Stimulated activated CD4-positive, alpha-beta T cell treated with anti-CD3 and anti-CD28 coated beads, Interleukin-2, amount 100 ng/mL, for 4 hours (primary cell): ENCODE measurements around the gene RRP36.
"Not testable (repeated sequence)": the region's sequence is repeated elsewhere in the genome, so short reads cannot be mapped to it uniquely, and the experiment has no call there.

Experiments
- DNase-seq: peaks from one replicate; pipeline ENCODE4 v3.0.0-alpha.2; 2020; ENCODE audit warnings: low read depth

Gene RRP36

DNA sequence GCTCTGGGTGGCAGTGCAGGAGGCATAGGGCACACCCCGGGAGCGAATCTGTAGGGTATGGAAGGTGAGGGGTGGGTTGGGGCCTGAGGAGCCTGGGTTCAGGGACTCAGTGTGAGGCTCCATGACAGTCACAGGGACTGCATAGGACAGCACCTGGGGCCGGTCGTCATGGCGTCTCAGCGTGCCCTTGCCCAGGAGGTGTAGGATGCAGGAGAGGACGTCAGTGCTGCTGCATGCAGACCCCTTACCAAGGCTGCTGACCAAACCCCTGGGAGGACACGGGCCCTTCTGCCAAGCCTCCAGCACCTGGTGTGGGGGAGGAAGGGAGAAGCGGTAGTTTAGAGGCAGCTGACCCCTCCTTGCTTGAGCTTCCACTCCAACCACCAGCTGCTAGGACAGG lies 16.3 kb downstream of the RRP36 start:
- no peak for DNase-seq

DNA sequence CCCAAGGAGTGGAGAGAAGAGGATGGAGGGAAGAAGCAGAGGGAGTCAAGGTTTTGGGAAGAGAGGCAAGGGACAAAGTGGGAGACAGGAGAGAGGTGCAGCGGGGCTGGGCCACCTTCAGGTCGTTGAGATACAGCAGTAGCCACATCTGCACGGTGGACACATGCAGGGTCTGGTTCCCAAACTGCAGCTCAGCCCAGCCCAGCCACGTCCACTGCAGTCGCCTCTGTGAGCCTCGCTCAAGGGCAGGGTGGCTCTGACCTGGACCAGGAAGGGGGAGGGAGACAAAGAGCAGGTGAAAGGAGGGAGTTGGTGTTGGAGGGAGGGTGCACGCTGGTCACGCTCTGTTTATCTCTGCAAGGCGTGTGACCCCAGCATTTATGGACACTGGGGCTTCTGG lies 17.3 kb downstream of the RRP36 start:
- no peak for DNase-seq

DNA sequence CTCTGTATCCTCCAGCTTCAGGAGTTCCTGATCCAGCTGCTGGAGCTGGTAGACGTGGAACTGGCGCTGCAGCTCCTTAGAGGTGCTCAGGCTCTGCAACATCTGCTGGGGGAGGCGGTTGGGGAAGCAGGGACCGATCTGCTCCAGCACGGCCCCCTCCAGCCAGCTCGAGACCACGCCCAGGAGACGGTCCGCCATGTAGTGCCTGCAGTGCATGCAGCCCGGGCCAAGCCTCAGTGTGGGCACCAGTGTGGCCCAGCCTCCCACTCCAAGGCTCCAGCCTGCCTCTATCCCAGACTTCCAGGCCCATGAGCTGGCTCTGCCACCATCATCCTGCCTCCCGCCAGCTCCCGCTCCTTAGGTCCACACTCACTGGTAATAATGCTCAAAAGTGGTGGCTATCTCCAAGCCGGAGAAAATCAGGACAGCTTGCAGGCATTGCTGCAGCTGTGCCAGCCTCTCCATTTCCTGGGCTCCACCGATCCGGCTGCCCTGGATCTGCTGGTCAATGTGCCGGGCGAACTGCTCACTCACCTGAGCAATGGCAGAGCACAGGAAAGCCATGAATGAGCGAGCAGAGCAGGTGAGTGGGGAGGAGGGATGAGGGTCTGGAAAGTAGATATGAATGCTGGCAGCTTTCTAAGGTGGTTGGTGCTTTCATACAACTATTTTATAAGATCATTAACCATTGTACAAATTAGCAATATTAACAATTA lies 19.3 kb downstream of the RRP36 start:
- DNase-seq = no peak

DNA sequence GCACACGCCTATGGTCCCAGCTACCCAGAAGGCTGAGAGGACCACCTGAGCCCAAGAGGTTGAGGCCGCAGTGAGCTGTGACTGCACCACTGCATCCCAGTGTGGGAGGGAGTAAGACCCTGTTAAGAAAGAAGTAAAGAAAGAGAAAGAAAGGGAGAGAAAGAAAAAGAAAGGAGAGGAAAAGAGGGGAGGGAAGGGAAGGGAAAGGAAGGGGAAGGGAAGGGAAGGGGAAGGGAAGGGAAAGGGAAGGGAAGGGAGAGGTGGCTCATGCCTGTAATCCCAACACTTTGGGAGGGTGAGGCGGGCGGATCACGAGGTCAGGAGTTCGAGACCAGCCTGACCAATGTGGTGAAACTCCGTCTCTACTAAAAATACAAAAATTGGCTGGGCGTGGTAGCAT lies 20.1 kb downstream of the RRP36 start:
- DNase-seq = not testable (repeated sequence)

DNA sequence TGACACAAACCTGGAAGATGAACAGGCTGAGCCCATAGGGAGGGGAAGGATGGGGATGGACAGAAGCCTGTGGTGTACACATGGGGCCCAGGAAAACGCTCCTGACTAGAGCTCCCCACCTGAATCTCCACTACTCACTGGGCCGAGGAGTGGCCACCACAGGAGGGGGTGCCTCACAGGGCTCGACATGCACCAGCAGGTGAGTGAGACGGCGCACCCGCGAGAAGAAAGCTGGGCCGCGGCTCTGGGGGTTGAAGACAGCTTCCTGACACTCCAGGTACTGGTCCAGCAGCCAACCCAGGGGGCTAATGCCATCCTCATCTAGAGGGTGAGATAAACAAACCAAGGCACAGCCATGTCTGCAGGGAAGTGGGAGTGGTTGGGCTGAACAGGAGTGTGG lies 21.9 kb downstream of the RRP36 start:
- DNase-seq = no peak

DNA sequence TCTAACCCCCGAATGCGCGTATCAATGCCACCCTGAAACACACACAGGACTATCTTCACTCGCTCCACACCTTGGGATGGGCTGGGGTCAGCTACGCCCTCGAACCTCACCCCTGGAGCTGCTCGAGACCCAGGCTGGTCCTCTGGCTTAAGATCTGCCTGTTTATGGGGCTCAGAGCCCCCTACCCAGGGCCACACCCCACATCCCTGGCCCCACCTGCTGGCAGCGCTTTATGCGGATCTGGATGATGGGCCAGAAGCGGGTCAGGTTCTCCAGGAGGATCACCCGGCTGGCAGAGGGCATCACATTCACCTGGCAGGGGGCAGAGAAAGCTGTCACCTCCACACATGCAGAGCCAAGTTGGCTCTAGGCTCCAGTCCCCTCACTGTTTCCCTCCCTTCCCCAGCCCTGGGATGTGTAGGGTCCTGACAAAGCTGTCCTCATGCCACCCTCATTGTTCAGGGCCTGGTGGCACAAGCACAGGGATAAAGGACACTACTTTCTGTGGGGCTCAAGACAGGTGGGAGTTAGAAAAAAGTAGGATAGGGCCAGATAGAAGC lies 24.0 kb downstream of the RRP36 start:
- no peak for DNase-seq

DNA sequence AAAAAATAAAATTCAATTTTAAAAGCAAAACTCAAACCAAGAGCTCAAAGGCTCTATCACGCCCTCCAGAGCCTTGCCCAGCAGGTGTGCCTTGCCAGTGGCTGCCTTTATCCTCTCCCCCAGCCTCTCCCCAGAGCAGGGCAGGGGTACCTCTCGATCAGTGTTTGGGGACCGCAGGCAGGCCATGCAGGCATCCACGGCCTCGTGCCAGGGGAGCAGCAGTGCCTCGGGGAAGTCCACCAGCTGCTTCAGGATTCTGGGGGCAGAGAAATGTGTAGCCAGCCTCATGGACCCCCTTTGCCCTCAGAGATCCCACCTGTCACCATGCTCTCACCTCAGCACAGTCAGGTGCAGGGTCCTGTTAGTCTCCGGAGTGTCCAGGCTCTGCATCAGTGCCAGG lies 26.6 kb downstream of the RRP36 start:
- DNase-seq = no peak

DNA sequence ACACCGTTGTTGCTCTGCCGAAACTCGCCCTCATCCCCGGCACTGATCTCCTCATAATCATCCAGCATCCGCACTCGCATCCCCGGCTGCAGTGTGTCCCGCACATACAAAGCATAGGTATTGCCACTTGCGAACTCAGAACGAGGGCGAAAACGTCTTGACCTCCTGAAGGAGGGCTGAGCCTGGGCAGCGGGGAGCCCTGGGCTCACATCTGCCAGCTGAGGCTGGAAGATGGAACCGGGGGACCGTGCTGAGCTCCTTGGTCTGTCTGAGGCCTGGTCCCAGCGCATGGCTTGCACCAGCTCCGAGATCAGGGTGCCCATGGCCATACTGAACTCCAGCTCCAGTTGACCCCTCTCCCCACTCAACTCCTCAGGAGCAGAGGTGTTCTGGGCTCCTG lies 29.6 kb downstream of the RRP36 start:
- no peak for DNase-seq

DNA sequence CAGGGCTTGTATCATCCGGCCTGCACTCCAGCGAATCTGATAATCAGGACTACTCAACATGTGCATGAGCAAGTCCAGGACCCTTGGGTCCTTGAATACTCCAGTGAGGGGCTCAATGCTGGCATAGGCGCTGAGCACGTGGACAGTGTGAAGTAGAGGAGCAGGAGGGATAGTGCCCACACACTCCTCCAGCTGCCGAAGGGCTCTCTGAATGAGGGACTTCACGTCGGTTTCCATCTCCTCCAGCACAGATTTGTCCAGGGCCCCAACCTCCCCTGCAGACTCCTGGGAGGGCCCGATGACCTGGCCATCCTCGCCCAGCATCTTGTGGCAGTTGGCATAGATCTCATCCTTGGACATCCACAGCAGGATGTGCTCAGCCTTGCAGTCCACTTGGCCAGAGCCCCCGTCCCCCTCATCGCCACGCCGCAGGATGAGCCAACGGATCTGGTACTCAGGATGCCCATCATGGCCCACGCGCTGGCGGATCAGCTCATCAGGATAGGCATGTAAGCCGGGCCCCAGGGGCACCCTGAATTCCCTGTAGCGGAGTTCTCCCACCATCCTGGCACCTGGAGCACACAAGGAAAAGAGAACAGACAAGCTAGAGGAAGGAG lies 30.9 kb downstream of the RRP36 start:
- DNase-seq = no peak

DNA sequence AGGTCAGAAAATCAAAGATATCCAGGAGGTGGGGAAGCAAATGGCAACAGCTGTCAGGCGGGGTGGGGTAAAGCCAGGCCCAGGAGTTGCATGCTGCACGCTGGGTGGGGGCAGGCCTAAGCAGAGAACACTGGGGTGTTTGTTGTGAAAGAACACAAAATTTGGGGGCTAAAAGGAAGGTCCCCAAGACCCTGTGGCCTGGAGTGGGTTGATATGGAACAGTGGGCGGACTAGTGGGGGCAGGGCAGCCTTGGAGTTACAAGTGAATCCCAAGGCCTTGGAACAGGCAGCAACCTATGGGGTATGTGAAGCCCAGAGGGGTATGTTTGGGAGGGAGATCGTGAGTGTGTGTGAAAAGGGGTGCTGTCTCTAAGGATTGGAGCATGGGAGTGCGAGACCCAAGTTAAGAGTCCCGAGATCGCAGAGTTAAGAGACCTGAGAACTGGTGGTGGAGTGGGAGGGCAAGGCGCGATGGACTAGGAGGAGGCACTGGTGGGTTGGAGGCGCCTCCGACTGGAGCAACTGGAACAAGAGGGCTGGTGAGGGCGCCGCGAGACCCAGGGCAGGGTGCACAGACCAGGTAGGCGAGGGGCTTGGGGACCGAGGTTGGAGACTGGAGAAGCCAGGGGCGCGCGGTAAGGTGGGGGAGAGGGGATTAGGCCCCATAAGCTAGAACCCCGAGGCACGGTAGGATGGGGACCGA lies 31.6 kb downstream of the RRP36 start:
- DNase-seq = no peak

DNA sequence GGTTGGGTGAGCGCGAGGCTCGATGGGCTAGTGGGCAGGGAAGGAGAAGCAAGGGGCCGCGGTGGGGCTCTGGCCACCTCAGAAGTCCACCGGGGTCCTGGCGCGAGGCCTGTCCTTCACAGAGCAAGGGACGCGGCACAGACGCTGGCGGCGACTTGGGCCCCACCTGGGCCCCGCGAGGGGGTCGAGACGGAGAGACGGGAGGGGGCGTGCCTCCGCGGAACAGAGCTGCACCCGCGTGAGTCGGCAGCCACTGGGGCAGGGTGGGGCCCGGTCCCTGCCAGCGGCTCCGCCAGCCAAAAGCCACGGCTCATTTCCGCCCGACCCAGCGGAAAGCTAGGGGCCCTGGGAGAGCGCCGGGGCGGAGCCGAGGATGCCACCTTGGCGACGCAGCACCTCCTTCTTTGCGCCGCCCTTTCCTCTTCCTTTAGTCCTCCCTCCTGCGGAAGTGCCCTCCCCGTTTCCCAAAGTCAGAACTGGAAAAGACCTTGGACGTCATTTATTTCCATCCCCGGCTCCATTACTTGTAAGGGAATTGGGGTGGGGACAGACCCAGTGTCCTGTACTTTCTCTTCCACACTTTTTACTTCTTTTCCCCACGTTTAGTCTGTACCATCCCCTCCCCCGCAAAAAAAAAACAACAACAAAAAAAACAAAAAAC lies 32.3 kb downstream of the RRP36 start, which contains the start of gene CUL7:
Gene CUL7, minus strand, starts transcription at position 307 of the 661 bp plus-strand sequence. CDS start 1,063 bp downstream, outside the sequence.
- DNase-seq = peak; percentile 80

DNA sequence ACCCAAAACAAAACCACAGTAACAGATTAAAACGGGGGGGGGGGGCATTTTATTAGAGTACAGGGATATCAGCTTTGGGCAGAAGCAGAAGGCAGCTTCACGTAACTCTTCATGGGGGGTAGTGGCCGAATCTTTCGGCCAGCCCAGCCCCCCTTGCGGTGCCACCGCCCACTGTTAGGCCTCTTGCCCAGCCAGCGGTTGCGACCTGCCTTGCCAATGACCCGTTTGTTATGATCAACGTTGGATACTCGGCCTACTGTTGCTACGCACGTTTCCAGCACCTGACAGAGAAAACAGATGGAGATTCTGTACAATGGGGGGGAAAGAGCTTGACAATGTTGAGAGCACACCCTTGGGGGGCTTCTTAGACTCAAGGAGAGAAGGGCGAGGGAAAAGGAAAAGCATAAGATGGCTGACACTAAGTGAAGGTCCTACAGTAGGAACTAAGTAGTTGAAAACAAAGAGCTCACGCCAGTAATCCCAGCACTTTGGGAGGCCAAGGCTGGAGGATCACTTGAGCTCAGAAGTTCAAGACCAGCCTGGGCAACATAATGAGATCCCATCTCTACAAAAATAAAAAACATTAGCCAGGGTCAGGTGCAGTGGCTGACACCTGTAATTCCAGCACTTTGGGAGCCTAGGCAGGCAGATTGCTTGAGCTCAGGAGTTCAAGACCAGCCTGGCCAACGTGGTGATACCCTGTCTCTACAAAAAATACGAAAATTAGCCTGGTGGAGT lies 33.0 kb downstream of the RRP36 start:
- no peak for DNase-seq

DNA sequence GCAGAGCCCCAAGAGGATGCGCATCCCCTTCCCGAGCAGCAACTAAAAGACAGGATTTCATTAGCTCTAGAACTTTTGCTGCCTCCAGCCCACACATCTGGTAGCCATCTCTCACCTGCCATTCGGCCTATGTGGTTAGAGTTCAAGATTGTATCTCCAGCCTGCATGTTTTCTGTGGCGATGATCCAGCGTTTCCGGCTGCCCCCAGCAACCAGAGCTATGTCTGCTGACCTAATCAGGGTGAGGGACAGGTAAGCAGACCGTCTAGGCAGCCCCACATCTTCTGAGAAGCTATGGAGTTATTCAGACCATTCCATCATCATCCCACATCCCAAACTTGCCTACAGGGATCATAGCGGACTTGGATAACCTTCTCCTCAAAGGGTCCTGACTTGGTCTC lies 34.5 kb downstream of the RRP36 start:
- DNase-seq = no peak

DNA sequence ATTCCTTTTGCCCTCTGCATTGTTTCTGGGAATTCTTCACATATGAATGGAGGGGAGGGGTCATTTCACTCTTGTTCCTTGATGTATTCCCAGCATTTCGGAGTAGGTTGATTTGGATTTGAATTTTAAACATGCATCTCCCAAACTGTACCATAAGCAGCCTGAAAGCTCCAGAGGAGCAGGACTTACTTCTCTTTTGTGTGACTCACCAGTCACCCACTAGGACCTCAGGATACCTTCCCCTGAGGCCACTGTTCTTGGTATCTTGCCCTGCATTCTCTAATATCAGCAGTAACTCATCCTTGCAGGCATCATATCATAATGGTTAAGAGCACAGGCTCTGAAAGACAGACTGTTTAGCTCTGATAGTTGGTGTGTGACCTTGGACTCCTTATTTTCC lies 37.1 kb downstream of the RRP36 start:
- DNase-seq = no peak

DNA sequence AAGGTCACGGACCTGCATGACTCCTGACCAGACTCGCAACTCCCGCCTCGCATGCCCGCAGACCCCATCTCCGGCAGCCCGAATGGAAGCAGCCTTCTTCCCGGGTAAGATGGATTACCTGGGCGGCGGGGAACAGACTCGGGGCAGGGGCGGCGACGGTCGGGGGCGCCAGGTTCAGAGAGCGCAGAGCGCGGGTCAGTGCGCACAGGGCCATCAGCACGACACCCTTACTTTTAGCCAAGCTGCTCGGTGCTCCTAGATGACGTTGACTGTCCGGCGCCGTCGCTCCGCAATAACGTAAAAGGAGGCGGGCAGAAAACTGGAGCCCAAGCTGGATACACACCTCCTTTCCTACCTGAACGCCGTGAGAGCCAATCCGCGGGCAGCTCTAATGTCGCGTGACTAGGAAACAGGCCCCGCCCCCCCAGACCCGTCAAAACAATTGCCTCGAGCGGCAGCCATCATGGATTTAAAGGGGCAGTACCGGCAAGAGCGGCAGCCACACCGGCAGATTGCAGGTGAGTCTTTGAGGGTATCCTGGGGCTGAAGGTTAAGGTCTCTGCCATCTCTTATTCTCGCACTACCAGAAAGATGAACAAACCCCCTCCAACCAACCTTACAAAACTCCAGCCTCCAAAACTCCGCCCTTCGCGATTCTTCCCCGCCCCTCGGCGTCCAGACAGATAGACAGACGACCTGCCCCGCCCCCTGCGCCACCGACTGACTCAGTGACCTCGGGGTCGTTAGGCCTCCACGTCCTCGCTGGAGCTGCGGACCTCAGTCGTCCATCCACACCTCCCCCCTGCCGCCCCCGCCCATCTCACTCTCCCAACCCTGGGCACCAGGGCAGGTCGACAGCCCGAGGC lies 38.0 kb downstream of the RRP36 start, which contains the start of the genes KLC4 and MRPL2:
Gene KLC4, plus strand, starts transcription at position 464 of the 866 bp plus-strand sequence. CDS start 1,705 bp downstream, outside the sequence.
Gene MRPL2, minus strand, starts transcription at position 267 of the 866 bp plus-strand sequence. Its CDS starts 53 bp downstream, at position 214.
- peak; percentile 94 for DNase-seq

DNA sequence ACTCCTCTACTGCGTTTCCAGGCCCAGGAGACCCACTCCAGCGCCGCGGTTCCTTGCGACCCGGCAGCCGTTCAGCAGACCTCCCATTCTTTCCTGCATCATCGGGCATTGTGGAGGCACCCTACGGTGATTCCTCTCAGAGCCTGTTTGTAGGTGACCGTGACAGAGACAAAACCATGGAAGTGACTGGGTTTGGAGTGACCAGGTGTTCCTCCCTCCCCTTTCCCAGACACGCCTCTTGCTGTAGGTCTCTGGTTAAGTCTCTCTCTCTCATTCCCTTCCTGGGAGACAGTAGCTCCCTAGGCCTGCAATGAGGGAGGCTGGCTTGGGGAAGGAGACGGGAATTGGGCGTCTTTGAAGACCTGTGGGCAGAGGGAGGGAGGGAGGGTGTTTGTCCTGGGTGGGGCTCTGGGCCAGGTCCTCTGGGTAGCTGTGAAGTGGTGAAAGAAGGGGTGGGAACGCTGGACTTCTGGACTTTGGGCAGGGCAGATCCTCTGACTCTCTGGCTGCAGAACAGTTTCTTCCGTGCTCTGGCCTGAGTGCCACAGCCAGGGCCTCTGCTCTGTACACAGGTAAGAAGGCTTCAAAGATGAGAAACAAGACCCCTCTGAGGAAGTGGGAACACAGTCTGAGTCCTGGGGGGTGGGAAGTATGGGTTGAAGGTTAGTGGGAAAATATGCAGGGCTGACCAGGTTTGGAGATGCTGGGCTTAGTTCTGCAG lies 38.8 kb downstream of the RRP36 start:
- no peak for DNase-seq

DNA sequence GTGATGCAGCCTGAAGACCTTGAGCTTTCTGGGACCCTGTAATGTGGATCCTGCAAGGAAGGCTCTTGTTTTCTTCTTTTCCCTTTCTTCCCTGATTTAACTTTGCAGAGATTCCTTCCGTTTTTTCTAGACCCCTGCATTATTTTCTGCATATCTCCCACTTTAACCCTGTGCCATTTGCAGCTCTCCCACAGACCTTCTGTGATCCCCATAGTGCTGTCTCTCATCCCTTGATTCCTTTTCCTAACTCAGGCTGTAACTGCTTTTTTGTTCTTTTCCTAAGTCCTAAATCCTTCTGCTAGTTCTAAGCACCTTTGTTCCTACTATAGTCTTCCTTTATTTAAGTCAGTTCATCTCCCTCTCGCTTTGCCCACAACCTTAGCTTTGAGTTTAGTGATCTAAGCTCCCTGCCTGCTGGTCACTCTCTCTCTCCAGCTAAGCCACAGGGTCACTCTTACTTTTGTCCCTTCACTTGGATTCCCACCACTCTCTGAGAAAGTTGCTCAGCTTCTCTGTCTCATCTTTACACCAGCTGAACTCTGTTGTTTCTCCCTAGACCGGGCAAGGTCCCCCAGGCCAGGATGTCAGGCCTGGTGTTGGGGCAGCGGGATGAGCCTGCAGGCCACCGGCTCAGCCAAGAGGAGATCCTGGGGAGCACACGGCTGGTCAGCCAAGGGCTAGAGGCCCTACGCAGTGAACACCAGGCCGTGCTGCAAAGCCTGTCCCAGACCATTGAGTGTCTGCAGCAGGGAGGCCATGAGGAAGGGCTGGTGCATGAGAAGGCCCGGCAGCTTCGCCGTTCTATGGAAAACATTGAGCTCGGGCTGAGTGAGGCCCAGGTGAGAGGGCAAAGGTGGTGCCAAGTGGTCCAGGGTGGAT lies 39.6 kb downstream of the RRP36 start:
- DNase-seq = no peak

DNA sequence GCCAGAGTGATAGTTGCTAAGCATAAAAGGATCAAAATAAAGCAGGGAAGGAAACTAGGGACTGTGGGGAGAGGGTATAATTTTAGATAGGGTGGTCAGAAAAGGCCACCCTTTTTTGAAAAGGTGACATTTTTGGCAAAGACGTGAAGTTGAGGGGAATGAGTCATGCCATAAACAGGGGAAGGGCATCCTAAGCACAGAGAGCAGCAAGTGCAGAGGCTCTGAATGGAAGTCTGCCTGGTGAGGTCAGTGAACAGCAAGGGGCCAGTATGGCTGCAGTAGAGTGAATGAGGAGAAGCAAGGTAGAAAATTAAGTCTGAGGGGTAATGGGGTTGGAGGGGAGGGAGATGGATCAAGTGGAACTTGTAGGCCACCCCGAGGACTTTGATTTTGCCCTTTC lies 40.4 kb downstream of the RRP36 start:
- DNase-seq = no peak

DNA sequence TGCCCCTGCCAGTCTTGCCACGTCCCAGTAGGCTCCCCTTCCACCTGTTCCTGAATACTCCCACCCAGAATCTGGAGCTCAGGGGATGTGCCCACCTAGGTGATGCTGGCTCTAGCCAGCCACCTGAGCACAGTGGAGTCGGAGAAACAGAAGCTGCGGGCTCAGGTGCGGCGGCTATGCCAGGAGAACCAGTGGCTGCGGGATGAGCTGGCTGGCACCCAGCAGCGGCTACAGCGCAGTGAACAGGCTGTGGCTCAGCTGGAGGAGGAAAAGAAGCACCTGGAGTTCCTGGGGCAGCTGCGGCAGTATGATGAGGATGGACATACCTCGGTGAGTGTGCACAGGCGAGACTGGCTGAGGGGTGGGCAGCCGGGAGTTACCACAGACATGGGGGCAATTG lies 41.4 kb downstream of the RRP36 start:
- DNase-seq = no peak
